Measurements from ENCODE around the gene DDX51.
"Not testable (repeated sequence)": the region's sequence is repeated elsewhere in the genome, so short reads cannot be mapped to it uniquely, and the experiment has no call there.

DDX51 gene

GRCh38 chr12:132152953-132153352 is 8.8 kb upstream of the DDX51 start:
- DNase-seq: no peak

- DNase-seq: no peak
Measured at GRCh38 chr12:132152411-132152821, 8.3 kb upstream of the DDX51 start.

- no peak for DNase-seq
Measured at GRCh38 chr12:132151766-132152410, 7.8 kb upstream of the DDX51 start.

- DNase-seq: no peak
Measured at GRCh38 chr12:132151145-132151765, 7.1 kb upstream of the DDX51 start.

GRCh38 chr12:132150780-132151144 is 6.6 kb upstream of the DDX51 start:
- DNase-seq: no peak

- not testable (repeated sequence) for DNase-seq
Measured at GRCh38 chr12:132149526-132149925, 5.4 kb upstream of the DDX51 start.

- no peak for DNase-seq
Measured at GRCh38 chr12:132148368-132149045, 4.4 kb upstream of the DDX51 start.

GRCh38 chr12:132147423-132148367 is 3.6 kb upstream of the DDX51 start:
- DNase-seq: no peak

- no peak for DNase-seq
Measured at GRCh38 chr12:132146772-132147422, 2.8 kb upstream of the DDX51 start.

GRCh38 chr12:132146098-132146497 is 2.0 kb upstream of the DDX51 start:
- no peak for DNase-seq

GRCh38 chr12:132145334-132145733 is 1.2 kb upstream of the DDX51 start:
- no peak for DNase-seq

- DNase-seq: no peak
Measured at GRCh38 chr12:132144810-132145168, 670 bp upstream of the DDX51 start.

GRCh38 chr12:132143336-132144071 is 615 bp downstream of the DDX51 start:
- DNase-seq: no peak

GRCh38 chr12:132142679-132143335 is 1.3 kb downstream of the DDX51 start:
- DNase-seq: no peak

GRCh38 chr12:132141976-132142678 is 2.0 kb downstream of the DDX51 start:
- DNase-seq: no peak

GRCh38 chr12:132140918-132141841 is 2.9 kb downstream of the DDX51 start:
- no peak for DNase-seq

- no peak for DNase-seq
Measured at GRCh38 chr12:132140501-132140900, 3.6 kb downstream of the DDX51 start.

- no peak for DNase-seq
Measured at GRCh38 chr12:132139912-132140311, 4.2 kb downstream of the DDX51 start.
